ENCODE results near the gene CMAS.

- TF ChIP-seq, protein P1, sequence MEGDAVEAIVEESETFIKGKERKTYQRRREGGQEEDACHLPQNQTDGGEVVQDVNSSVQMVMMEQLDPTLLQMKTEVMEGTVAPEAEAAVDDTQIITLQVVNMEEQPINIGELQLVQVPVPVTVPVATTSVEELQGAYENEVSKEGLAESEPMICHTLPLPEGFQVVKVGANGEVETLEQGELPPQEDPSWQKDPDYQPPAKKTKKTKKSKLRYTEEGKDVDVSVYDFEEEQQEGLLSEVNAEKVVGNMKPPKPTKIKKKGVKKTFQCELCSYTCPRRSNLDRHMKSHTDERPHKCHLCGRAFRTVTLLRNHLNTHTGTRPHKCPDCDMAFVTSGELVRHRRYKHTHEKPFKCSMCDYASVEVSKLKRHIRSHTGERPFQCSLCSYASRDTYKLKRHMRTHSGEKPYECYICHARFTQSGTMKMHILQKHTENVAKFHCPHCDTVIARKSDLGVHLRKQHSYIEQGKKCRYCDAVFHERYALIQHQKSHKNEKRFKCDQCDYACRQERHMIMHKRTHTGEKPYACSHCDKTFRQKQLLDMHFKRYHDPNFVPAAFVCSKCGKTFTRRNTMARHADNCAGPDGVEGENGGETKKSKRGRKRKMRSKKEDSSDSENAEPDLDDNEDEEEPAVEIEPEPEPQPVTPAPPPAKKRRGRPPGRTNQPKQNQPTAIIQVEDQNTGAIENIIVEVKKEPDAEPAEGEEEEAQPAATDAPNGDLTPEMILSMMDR (IDR thresholded peaks at IDR 0.05), result no peak
- TF ChIP-seq POLR2A (IDR thresholded peaks at IDR 0.05), result no peak
Measured at GRCh38 chr12:22050078-22050477, 4.1 kb downstream of the CMAS start.
